ENCODE results near the gene LHFPL3.
A peak's percentile ranks its signal among the peaks of the same experiment; 100 is the strongest.
"Not testable (repeated sequence)": the region's sequence is repeated elsewhere in the genome, so short reads cannot be mapped to it uniquely, and the experiment has no call there.

The LHFPL3 gene

GRCh38 chr7:104536956-104537355, 208.6 kb downstream of the LHFPL3 start:
- H3K27me3 ChIP-seq (replicated peaks; ENCODE audit: control insufficient read depth, insufficient read depth, low read length), result no peaks in the 10 kb centered on the region
- H3K4me1 ChIP-seq (ENCODE audit: control insufficient read depth, insufficient read depth, low read length), result no peaks in the 10 kb centered on the region
- no peak overlapping the region for H3K4me3 ChIP-seq (ENCODE audit: low read length)
- no peaks in the 10 kb centered on the region for H3K36me3 ChIP-seq (ENCODE audit: control insufficient read depth, insufficient read depth, low read length, severe bottlenecking)
- DNase-seq (ENCODE audit: low read depth), result no peak
- H3K9ac ChIP-seq (ENCODE audit: low read length), result no peak overlapping the region
- H3K9me3 ChIP-seq (ENCODE audit: control insufficient read depth, low read length), result peaks cover 12% of the 10 kb centered on the region

- H3K27me3 ChIP-seq (replicated peaks; ENCODE audit: control insufficient read depth, insufficient read depth, low read length), result no peaks in the 10 kb centered on the region
- no peaks in the 10 kb centered on the region for H3K36me3 ChIP-seq (ENCODE audit: control insufficient read depth, insufficient read depth, low read length, severe bottlenecking)
- H3K4me3 ChIP-seq (ENCODE audit: low read length), result no peak overlapping the region
- no peaks in the 10 kb centered on the region for H3K4me1 ChIP-seq (ENCODE audit: control insufficient read depth, insufficient read depth, low read length)
- H3K9me3 ChIP-seq (ENCODE audit: control insufficient read depth, low read length), result peaks cover 12% of the 10 kb centered on the region
- DNase-seq (ENCODE audit: low read depth), result no peak
- H3K9ac ChIP-seq (ENCODE audit: low read length), result no peak overlapping the region
Measured at GRCh38 chr7:104538152-104538551, 209.7 kb downstream of the LHFPL3 start.

GRCh38 chr7:104541897-104542296, 213.5 kb downstream of the LHFPL3 start:
- Histone ChIP-seq H3K36me3 (ENCODE audit: control insufficient read depth, insufficient read depth, low read length, severe bottlenecking) (no peaks in the 10 kb centered on the region), H3K4me3 (ENCODE audit: low read length) (no peak overlapping the region), H3K9me3 (ENCODE audit: control insufficient read depth, low read length) (no peaks in the 10 kb centered on the region), H3K27me3 (replicated peaks; ENCODE audit: control insufficient read depth, insufficient read depth, low read length) (no peaks in the 10 kb centered on the region), H3K9ac (ENCODE audit: low read length) (no peak overlapping the region), H3K4me1 (ENCODE audit: control insufficient read depth, insufficient read depth, low read length) (no peaks in the 10 kb centered on the region)
- DNase-seq (ENCODE audit: low read depth), result no peak

GRCh38 chr7:104548861-104549260, 220.5 kb downstream of the LHFPL3 start:
- no peak for DNase-seq (ENCODE audit: low read depth)

GRCh38 chr7:104550362-104550761, 222.0 kb downstream of the LHFPL3 start:
- Histone ChIP-seq H3K4me1 (ENCODE audit: control insufficient read depth, insufficient read depth, low read length) (peaks cover 47% of the 10 kb centered on the region), H3K9me3 (ENCODE audit: control insufficient read depth, low read length) (no peaks in the 10 kb centered on the region), H3K9ac (ENCODE audit: low read length) (peak overlapping the region; percentile 60), H3K27me3 (replicated peaks; ENCODE audit: control insufficient read depth, insufficient read depth, low read length) (no peaks in the 10 kb centered on the region), H3K36me3 (ENCODE audit: control insufficient read depth, insufficient read depth, low read length, severe bottlenecking) (no peaks in the 10 kb centered on the region), H3K4me3 (ENCODE audit: low read length) (no peak overlapping the region)
- no peak for DNase-seq (ENCODE audit: low read depth)

More at GRCh38 chr7:104548861-104549260, 220.5 kb downstream of the LHFPL3 start:
- Histone ChIP-seq H3K9me3 (ENCODE audit: control insufficient read depth, low read length) (no peaks in the 10 kb centered on the region), H3K27me3 (replicated peaks; ENCODE audit: control insufficient read depth, insufficient read depth, low read length) (no peaks in the 10 kb centered on the region), H3K36me3 (ENCODE audit: control insufficient read depth, insufficient read depth, low read length, severe bottlenecking) (no peaks in the 10 kb centered on the region), H3K4me3 (ENCODE audit: low read length) (no peak overlapping the region), H3K4me1 (ENCODE audit: control insufficient read depth, insufficient read depth, low read length) (peaks cover 45% of the 10 kb centered on the region), H3K9ac (ENCODE audit: low read length) (no peak overlapping the region)

- Histone ChIP-seq H3K9me3 (ENCODE audit: control insufficient read depth, low read length) (no peaks in the 10 kb centered on the region), H3K4me3 (ENCODE audit: low read length) (no peak overlapping the region), H3K27me3 (replicated peaks; ENCODE audit: control insufficient read depth, insufficient read depth, low read length) (no peaks in the 10 kb centered on the region), H3K36me3 (ENCODE audit: control insufficient read depth, insufficient read depth, low read length, severe bottlenecking) (no peaks in the 10 kb centered on the region), H3K9ac (ENCODE audit: low read length) (no peak overlapping the region), H3K4me1 (ENCODE audit: control insufficient read depth, insufficient read depth, low read length) (peaks cover 47% of the 10 kb centered on the region)
- no peak for DNase-seq (ENCODE audit: low read depth)
Measured at GRCh38 chr7:104551226-104551625, 222.8 kb downstream of the LHFPL3 start.

GRCh38 chr7:104552102-104552501, 223.7 kb downstream of the LHFPL3 start:
- peak; percentile 10 for DNase-seq (ENCODE audit: low read depth)
- Histone ChIP-seq H3K9me3 (ENCODE audit: control insufficient read depth, low read length) (peaks cover 4% of the 10 kb centered on the region), H3K4me3 (ENCODE audit: low read length) (no peak overlapping the region), H3K9ac (ENCODE audit: low read length) (no peak overlapping the region), H3K27me3 (replicated peaks; ENCODE audit: control insufficient read depth, insufficient read depth, low read length) (no peaks in the 10 kb centered on the region), H3K36me3 (ENCODE audit: control insufficient read depth, insufficient read depth, low read length, severe bottlenecking) (no peaks in the 10 kb centered on the region), H3K4me1 (ENCODE audit: control insufficient read depth, insufficient read depth, low read length) (peaks cover 47% of the 10 kb centered on the region)

- H3K9me3 ChIP-seq (ENCODE audit: control insufficient read depth, low read length), result peaks cover 5% of the 10 kb centered on the region
- H3K27me3 ChIP-seq (replicated peaks; ENCODE audit: control insufficient read depth, insufficient read depth, low read length), result no peaks in the 10 kb centered on the region
- H3K4me1 ChIP-seq (ENCODE audit: control insufficient read depth, insufficient read depth, low read length), result peaks cover 47% of the 10 kb centered on the region
- no peak for DNase-seq (ENCODE audit: low read depth)
- H3K4me3 ChIP-seq (ENCODE audit: low read length), result peak overlapping the region; percentile 12
- no peaks in the 10 kb centered on the region for H3K36me3 ChIP-seq (ENCODE audit: control insufficient read depth, insufficient read depth, low read length, severe bottlenecking)
- H3K9ac ChIP-seq (ENCODE audit: low read length), result peak overlapping the region; percentile 44
Measured at GRCh38 chr7:104553074-104553473, 224.7 kb downstream of the LHFPL3 start.

- H3K4me3 ChIP-seq (ENCODE audit: low read length); H3K36me3 ChIP-seq (ENCODE audit: control insufficient read depth, insufficient read depth, low read length, severe bottlenecking); DNase-seq (ENCODE audit: low read depth); H3K9me3 ChIP-seq (ENCODE audit: control insufficient read depth, low read length); H3K9ac ChIP-seq (ENCODE audit: low read length); H3K4me1 ChIP-seq (ENCODE audit: control insufficient read depth, insufficient read depth, low read length); H3K27me3 ChIP-seq (replicated peaks; ENCODE audit: control insufficient read depth, insufficient read depth, low read length): not testable (repeated sequence)
Measured at GRCh38 chr7:104563350-104563901, 235.0 kb downstream of the LHFPL3 start.

- H3K27me3 ChIP-seq (replicated peaks; ENCODE audit: control insufficient read depth, insufficient read depth, low read length), result no peaks in the 10 kb centered on the region
- H3K36me3 ChIP-seq (ENCODE audit: control insufficient read depth, insufficient read depth, low read length, severe bottlenecking), result no peaks in the 10 kb centered on the region
- H3K4me1 ChIP-seq (ENCODE audit: control insufficient read depth, insufficient read depth, low read length), result no peaks in the 10 kb centered on the region
- DNase-seq (ENCODE audit: low read depth), result no peak
- H3K4me3 ChIP-seq (ENCODE audit: low read length), result no peak overlapping the region
- H3K9ac ChIP-seq (ENCODE audit: low read length), result no peak overlapping the region
- H3K9me3 ChIP-seq (ENCODE audit: control insufficient read depth, low read length), result no peaks in the 10 kb centered on the region
Measured at GRCh38 chr7:104569751-104570150, 241.3 kb downstream of the LHFPL3 start.

GRCh38 chr7:104572554-104572953, 244.2 kb downstream of the LHFPL3 start:
- Histone ChIP-seq H3K9ac (ENCODE audit: low read length) (no peak overlapping the region), H3K4me1 (ENCODE audit: control insufficient read depth, insufficient read depth, low read length) (no peaks in the 10 kb centered on the region), H3K36me3 (ENCODE audit: control insufficient read depth, insufficient read depth, low read length, severe bottlenecking) (no peaks in the 10 kb centered on the region), H3K27me3 (replicated peaks; ENCODE audit: control insufficient read depth, insufficient read depth, low read length) (no peaks in the 10 kb centered on the region), H3K4me3 (ENCODE audit: low read length) (no peak overlapping the region), H3K9me3 (ENCODE audit: control insufficient read depth, low read length) (no peaks in the 10 kb centered on the region)
- DNase-seq (ENCODE audit: low read depth), result no peak

- H3K4me1 ChIP-seq (ENCODE audit: control insufficient read depth, insufficient read depth, low read length), result no peaks in the 10 kb centered on the region
- no peaks in the 10 kb centered on the region for H3K36me3 ChIP-seq (ENCODE audit: control insufficient read depth, insufficient read depth, low read length, severe bottlenecking)
- DNase-seq (ENCODE audit: low read depth), result no peak
- H3K9me3 ChIP-seq (ENCODE audit: control insufficient read depth, low read length), result no peaks in the 10 kb centered on the region
- no peak overlapping the region for H3K9ac ChIP-seq (ENCODE audit: low read length)
- H3K27me3 ChIP-seq (replicated peaks; ENCODE audit: control insufficient read depth, insufficient read depth, low read length), result no peaks in the 10 kb centered on the region
- H3K4me3 ChIP-seq (ENCODE audit: low read length), result no peak overlapping the region
Measured at GRCh38 chr7:104584620-104585019, 256.2 kb downstream of the LHFPL3 start.
